Dermis microvascular lymphatic vessel endothelial cell (primary cell): ENCODE data around the gene TUBB. TPM values are rescaled to one million over a fixed set of nuclear protein-coding genes. Genes with fewer than 3 reads are reported as not detected.
A peak's percentile ranks its signal among the peaks of the same experiment; 100 is the strongest.

Experiments used
- DNase-seq, 2 donors: peaks; one replicate each; pipeline versions ENCODE4 v3.0.0 to v3.0.0-alpha.2; 2010; ENCODE audit warnings: low read depth in 2 of 2
- total RNA-seq: library from RNA; depleted of rRNA; stranded (reverse); fragments of >200 nt; gene quantifications from 2 replicates; pipeline ENCODE4 v1.2.1, GENCODE V29; 2014

The TUBB gene
- total RNA-seq, 1 donor from 2014 or later: 397 TPM

DNA sequence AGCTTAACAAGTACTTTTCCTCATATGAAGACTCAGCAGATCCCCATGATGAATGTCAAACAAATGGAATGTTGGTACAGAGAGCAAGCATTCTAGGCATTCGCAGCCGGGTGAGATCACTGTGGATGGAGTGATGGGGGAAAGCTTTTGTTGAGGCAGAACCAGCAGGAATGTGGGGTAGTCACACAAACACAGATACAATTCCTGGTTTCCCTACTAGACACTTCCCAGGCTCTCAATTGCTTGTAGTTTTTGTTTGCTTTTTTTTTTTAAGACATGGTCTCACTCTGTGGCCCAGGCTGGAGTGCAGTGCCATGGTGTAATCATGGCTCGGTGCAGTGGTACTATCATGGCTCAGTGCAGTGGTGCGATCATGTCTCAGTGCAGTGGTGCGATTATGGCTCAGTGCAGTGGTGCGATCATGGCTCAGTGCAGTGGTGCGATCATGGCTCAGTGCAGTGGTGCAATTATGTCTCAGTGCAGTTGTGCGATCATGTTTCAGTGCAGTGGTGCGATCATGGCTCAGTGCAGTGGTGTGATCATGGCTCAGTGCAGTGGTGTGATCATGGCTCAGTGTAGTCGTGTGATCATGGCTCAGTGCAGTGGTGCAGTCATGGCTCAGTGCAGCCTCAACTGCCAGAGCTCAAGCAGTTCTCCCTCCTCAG lies 39.6 kb downstream of the TUBB start:
- DNase-seq: peak in 1 of 2 donors; percentile 86

DNA sequence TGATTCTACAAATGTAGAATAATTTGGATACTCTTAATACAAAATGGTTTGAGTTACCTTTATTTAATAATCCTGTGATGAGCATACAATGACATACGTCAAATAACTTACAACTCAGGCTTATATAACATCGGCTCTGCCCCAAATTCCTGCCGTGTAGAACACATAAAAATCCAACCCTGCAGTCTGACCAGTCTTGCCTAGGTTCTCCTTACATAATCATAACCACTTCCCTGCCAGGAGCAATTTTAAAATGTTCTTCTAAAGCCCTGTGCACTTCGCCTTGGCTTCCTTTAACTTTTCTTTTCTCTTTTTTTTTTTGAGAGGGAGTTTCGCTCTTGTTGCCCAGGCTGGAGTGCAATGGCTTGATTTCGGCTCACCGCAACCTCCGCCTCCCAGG lies 40.4 kb downstream of the TUBB start:
- no peak for DNase-seq

DNA sequence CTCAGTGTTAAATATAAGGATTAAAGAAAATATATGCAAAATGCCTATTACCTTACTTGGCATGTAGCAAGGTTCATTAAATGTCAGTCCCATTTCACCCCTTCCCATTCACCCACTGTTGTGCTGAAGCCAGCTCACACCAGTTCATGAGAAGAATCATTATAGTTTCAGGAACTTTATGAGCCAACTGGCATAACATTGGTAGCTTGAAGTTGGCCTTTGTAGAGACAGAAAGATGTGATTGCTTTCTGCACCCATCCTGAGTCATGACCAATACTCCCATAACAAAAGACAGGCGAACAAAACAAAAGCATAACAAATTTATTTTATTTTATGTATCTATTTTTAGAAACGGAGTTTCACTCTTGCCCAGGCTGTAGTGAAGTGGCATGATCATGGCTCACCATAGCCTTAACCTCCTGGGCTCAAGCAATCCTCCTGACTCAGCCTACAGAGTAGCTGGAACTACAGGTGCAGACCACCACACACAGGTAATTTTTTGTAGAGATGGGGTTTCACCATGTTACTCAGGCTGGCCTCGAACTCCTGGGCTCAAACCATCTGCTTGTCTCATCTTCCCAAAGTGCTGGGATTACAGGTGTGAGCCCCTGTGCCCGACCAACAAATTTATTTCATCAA lies 41.8 kb downstream of the TUBB start:
- DNase-seq: peak in 1 of 2 donors; percentile 55

DNA sequence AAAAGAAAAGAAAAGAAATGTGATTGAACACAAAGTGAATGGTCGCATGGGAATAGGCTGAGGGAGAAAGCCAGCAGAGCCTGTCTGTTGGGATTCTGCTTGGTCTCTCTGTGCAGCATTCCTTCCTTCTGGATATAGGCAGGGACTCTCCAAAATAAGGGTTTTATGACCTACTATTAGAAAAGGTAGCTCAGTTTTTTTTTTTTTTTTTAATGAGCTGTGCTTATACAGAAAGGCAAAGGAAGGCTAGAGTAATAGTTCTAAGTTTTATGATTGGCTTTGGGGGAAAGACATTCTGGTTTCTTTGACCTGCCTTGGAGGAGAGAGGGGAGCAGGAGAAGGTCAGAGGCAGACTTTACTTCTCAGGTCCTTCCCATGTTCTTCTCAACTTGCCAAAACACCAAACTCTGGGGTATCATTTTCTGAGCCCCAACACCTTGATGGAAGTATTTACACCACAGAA lies 43.0 kb downstream of the TUBB start:
- DNase-seq: no peak

- peak; percentile 91 to 97 for DNase-seq
Measured at GRCh38 chr6:30763618-30764489, 43.7 kb downstream of the TUBB start.

- DNase-seq: peak in 1 of 2 donors; percentile 23
Measured at GRCh38 chr6:30764490-30765043, 44.4 kb downstream of the TUBB start.

- DNase-seq: peak in 1 of 2 donors; percentile 66
Measured at GRCh38 chr6:30765495-30765894, 45.3 kb downstream of the TUBB start.

GRCh38 chr6:30766461-30767157 lies 46.5 kb downstream of the TUBB start:
- no peak for DNase-seq

GRCh38 chr6:30767158-30767943 lies 47.2 kb downstream of the TUBB start:
- no peak for DNase-seq

DNA sequence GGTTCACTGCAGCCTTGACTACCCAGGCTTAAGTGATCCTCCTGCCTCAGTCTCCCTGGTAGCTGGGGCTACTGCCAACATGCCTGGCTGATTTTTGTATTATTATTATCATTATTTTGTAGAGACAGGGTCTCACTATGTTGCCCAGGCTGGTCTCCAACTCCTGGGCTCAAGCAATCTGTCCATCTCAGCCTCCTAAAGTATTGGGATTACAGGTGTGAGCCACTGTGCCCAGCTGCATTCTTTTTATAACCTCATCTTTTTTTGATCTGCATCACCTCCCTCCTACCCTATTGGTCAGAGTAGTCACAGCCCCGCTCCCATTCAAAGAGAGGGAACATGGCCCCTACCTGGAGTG lies 47.8 kb downstream of the TUBB start:
- no peak for DNase-seq

GRCh38 chr6:30768634-30769087 lies 48.5 kb downstream of the TUBB start:
- no peak for DNase-seq

- peak; percentile 82 to 96 for DNase-seq
Measured at GRCh38 chr6:30769088-30769852, 49.1 kb downstream of the TUBB start.

DNA sequence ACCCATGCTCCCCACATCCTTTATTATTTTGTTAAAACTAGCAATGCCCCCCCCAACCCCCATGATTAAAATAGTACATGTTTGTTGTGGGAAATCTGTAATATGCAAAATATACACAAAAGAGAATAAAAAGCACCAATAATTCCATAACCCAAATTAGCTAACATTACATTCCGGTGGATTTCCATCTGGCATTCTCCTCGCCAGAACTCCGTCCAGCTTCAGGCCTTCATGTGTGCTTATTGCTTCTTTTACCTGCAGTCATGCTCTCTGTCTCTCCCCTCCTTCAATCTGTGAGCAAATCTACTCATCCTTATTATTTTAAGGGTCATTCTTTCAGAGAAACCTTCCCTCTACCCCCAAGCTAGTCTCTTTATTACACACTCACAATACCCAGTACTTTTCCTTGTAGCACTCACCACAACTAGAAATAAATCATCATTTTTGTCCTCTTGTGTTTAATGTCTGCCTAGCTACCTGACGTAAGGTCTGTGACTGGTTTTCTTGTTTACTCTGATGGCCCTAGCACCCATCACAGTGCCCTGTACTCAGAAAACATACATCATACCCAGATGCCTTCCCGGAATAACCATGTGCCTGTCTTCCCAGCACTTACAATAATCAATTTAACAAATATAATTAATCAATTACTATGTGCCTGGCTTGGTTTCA lies 49.8 kb downstream of the TUBB start:
- peak in 1 of 2 donors; percentile 50 for DNase-seq

DNA sequence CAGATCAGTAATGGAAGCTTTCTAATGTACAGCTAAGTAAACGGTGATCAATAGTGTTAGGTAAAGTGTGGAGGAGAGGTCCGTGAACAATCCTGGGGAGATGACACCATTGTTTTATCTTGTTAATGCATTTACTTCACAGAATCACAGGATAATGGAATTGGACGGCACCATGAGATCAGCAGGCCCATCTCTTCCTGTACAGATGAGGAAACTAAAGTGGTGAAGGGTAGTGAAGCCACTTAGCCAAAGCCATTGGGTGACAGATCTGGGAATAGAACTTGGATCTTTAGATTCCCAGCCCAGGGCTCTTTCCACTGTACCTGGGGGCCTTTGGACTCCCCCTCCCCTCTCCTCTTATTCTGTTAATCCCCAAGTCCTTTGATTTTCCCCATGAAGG lies 50.4 kb downstream of the TUBB start:
- DNase-seq: no peak

DNA sequence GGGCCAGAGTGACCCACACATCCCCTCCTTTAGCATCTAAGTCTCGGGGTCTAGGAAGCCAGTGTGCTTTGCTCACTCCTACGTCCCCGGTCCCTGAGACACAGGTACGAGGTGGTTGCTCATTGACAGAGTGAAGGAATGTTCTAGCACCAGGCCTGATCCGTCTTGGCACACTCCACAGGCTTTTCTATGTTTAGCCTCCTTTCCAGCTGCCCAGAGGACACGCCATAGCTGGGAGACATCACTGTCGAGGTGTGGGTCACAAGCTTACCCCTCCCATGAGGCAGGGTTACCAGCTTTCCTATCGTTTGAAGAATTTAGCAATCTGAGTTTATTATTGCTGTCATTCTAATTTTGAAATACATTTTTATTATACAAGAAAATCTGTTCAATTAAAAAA lies 54.5 kb downstream of the TUBB start:
- no peak for DNase-seq
